GDM1 (cell line): ENCODE results near the gene AMBP.

Source experiments
- DNase-seq: peaks from one replicate; lab custom pipeline; 2025; lab: John Stamatoyannopoulos, UW

Gene AMBP

GRCh38 chr9:114078021-114078780 lies at the start of gene AMBP:
TSS of gene AMBP (minus strand) at chr9:114078300. CDS start at chr9:114078209, 91 bp downstream.
- DNase-seq, result no peak

- DNase-seq, result no peak
Observed at GRCh38 chr9:114126247-114127060, 48.4 kb upstream of the AMBP start.

GRCh38 chr9:114125476-114126013 lies 47.4 kb upstream of the AMBP start:
- no peak for DNase-seq

- no peak for DNase-seq
Observed at GRCh38 chr9:114124666-114125475, 46.8 kb upstream of the AMBP start.

- DNase-seq, result no peak
Observed at GRCh38 chr9:114124138-114124537, 46.0 kb upstream of the AMBP start.

- DNase-seq, result no peak
Observed at GRCh38 chr9:114123031-114123977, 45.2 kb upstream of the AMBP start.

GRCh38 chr9:114122136-114123027 lies 44.3 kb upstream of the AMBP start:
- no peak for DNase-seq

- no peak for DNase-seq
Observed at GRCh38 chr9:114121227-114122135, 43.4 kb upstream of the AMBP start.

- DNase-seq, result no peak
Observed at GRCh38 chr9:114120192-114121014, 42.3 kb upstream of the AMBP start.

GRCh38 chr9:114119242-114120191 lies 41.4 kb upstream of the AMBP start:
- no peak for DNase-seq

- no peak for DNase-seq
Observed at GRCh38 chr9:114117996-114118830, 40.1 kb upstream of the AMBP start.

GRCh38 chr9:114117614-114117995 lies 39.5 kb upstream of the AMBP start:
- no peak for DNase-seq

- DNase-seq, result no peak
Observed at GRCh38 chr9:114116126-114116747, 38.1 kb upstream of the AMBP start.

- DNase-seq, result no peak
Observed at GRCh38 chr9:114115654-114116125, 37.6 kb upstream of the AMBP start.

GRCh38 chr9:114114364-114114763 lies 36.3 kb upstream of the AMBP start:
- DNase-seq, result no peak
